NCI-H2107 treated with DMSO at 0.1 percent for 48 hours (cell line): Measurements from ENCODE around the gene SETD2.

Experiments
- DNase-seq: peaks from one replicate; lab custom pipeline; 2025; ENCODE audit not compliant: unreplicated experiment; lab: John Stamatoyannopoulos, UW

SETD2 gene

DNA sequence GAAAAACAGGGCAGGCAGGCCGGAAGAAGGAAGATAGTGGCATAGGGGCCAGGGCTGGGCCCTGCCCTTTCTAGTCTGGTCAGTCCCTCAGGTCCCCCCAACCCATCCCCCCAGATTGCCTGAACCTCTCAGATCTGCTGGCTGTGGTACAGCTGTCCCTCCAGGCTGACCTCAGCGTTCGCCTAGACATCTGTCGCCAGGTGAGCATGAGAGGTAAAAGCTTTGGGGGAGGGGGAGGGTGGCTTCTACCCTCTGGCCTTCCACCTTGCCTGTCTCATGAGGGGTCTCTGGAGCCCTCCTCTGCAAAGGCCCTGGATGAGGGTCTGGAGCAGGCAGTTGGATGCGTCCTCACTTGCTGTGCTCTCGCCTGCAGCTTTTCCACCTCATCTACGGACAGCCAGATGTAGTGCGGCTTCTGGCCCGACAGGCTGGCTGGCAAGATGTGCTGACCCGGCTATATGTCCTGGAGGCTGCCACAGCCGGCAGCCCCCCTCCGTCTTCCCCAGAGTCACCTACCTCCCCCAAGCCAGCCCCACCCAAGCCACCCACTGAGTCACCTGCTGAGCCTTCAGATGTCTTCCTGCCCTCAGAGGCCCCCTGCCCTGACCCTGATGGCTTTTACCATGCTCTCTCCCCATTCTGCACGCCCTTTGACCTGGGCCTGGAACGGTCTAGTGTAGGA, 164.3 kb downstream of the SETD2 start:
- DNase-seq = no peak

GRCh38 chr3:46998852-46999515, 164.9 kb downstream of the SETD2 start:
- DNase-seq = no peak

DNA sequence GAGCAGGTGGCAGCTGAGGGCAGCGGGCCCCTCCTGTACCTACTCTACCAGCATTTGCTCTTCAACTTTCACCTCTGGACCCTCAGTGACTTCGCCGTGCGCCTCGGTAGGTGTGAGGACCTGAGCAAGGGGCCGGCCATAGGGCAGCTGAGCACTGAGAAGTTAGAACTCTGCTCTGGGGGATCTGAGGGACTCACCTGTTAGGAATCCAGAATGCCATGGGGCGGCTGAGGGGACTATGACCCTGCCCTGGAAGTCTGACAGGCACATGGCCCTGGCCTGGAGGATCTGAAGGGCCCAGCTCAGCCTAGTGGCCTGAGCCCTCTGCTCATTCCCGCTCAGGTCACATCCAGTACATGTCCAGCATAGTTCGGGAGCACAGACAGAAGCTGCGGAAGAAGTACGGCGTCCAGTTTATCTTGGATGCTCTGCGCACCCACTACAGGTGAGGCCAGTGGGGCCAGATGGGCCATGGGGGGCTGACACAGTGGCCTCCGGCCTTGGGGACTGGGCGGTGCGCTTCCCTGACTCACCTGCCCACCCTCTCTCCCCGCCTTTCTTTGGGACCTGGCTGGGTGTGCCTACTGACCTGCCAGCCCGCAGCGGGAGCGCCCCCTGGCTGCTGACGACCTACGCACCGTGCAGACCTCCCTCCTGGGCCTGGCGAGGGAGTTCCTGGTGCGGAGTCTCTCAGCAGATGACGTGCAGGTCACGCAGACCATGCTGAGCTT, 165.6 kb downstream of the SETD2 start:
- DNase-seq = no peak

DNA sequence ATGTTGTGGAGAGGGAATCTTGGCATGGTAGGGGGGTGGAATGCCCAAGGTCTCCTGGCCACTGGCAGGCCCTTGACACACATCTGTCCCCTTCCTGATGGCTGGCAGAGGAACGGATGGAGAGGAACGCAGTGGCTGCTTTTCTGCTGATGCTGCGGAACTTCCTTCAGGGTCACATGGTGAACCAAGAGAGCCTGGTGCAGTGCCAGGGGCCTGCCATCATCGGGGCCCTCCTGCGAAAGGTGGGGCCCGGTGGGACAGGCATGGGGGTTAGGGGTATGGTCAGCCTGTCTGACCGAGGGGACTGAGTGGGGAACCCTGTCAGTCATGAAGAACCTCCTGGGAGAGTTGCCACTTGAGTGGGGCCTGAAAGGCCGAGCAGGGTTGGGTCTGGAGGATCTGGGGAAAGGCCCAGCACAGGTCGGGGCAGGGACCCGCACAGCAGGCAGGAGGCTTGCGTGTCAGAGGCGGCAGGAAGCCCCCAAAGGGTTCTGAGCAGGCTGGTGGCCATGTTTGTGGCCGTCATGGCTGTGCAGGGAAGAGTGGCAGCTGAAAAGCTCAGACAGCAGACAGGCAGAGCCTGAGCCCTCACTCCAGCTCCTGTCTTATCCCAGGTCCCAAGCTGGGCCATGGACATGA, 166.3 kb downstream of the SETD2 start:
- DNase-seq = no peak

GRCh38 chr3:46996689-46997452, 167.0 kb downstream of the SETD2 start:
- DNase-seq = no peak

GRCh38 chr3:46995901-46996562, 167.9 kb downstream of the SETD2 start:
- DNase-seq = no peak

- DNase-seq = no peak
Measured at GRCh38 chr3:46994801-46995731, 168.8 kb downstream of the SETD2 start.

DNA sequence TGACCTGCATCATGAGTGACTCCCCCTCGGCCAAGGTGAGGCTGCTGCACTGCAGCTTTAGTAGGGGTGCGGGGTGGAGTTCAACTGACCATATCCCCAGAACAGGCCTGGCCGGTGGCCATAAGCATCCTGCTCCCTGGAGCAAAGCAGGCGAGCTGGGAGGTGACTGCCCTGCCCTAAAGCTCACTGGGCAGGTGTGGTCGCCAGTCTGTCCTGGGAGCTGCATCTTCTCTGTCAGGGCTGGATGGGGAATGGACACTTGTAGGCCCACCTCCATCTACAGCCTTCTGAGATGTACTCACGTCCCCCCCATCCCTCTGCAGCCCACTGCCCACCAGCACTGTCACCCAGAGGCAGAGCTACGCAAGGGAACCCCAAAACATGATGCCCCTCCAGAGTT, 169.9 kb downstream of the SETD2 start:
- DNase-seq = no peak

DNA sequence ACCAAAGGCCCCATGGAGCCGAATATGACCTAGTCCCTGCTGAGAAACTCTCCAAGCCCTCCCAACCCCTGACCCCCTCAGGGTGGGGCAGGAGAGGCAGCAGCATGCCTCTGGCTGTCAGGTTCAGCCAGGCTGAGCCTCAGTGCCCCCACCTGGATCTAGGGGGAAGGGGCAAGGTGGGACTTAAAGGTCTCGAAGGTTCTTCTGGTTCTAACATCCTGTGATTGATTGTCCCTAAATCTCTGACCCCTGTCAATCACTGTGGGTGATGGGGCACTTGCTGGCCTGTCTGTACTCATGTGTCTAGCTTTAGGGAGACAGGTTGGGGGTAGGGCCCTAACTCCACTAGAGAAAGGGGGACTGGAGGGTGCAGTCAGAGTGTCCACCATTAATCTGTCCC, 170.6 kb downstream of the SETD2 start:
- no peak for DNase-seq

GRCh38 chr3:46992231-46992630, 171.7 kb downstream of the SETD2 start:
- no peak for DNase-seq

DNA sequence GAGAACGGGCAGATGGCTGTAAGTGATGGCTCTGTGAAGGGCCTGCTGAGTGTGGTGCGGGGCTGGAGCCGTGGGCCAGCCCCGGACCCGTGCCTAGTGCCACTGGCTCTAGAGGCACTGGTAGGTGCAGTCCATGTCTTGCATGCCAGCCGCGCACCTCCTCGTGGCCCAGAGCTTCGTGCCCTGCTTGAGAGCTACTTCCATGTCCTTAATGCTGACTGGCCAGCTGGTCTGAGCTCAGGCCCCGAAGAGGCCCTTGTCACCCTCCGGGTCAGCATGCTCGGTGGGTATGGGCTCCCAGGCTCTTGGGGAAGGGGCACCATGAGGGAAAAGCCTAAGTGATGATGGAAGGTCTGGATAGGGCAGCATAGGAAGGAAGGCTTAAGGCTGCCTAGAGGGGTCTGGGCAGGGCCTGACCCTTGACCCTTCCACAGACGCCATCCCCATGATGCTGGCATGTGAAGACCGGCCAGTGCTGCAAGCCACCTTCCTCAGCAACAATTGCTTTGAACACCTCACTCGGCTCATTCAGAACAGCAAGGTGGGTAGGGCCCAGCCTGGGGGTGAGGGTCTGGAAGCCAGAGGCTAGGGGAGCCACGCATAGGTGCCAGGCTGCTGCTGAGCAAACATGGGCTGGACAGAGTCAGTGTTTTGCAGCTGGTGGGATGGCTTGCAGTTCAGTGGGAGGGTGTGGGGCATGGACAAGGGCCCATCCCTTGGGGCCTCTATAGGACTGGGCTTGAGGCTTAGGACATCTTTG, 172.3 kb downstream of the SETD2 start:
- no peak for DNase-seq

- DNase-seq = no peak
Measured at GRCh38 chr3:46990573-46991374, 173.1 kb downstream of the SETD2 start.

DNA sequence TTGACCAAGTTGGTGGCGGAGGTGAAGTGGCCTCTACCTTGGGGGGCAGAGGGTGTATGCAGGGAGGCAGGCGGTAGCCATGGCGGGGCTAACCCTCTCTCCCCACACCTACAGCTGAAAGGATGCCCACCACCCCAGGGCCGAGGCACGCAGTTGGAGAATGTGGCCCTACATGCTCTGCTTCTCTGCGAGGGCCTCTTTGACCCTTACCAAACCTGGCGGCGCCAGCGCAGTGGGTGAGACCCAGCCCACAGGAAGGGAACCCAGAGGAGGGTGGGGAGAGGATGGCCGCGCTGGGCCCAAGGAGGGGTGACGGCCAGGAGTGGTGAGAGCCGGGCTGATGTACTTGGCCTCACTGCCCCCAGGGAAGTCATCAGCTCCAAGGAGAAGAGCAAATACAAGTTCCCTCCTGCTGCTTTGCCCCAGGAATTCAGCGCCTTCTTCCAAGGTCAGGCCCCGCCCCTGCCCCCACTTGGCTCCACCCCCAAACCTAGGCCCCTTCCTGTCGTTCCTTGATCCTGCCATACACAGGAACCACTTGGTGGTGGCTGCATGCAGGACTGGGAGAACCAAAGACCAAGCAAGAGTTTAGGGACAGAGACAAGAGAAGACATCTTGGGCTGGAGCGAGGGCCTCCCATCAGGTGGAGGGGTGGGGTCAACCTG, 174.6 kb downstream of the SETD2 start:
- DNase-seq = no peak

GRCh38 chr3:46988616-46989015, 175.3 kb downstream of the SETD2 start:
- no peak for DNase-seq

DNA sequence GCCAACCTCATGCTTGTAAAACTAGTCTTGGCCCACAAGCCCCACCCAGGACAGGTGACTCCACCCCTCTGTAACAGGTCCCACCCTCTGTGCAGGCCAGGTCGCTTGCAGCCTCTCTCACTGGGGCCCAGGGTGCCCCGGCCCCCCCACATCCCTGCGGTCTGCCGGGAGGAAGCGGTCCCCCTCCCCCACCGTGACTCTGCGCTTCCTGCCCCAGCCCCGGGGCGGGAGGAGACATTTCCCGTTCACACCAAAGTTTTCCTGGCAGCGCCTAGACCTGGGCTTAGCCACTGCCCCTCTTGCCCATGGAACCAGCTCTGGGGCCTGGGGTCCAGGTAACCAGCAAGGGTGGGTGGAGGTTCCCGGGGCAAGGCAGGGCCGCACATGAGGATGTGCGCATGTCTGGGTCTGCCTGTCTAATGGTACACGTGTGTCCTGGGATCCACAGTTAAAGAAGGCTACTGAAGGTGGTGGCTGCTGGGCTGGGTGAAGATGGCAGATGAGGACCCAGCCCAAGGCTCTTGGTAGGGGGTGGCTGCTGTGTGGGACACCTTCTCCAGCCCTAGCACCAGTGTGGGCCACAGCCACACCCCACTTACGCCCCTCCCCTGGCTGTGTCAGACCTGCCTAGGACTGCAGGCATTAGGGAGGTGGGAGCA, 176.0 kb downstream of the SETD2 start:
- no peak for DNase-seq

DNA sequence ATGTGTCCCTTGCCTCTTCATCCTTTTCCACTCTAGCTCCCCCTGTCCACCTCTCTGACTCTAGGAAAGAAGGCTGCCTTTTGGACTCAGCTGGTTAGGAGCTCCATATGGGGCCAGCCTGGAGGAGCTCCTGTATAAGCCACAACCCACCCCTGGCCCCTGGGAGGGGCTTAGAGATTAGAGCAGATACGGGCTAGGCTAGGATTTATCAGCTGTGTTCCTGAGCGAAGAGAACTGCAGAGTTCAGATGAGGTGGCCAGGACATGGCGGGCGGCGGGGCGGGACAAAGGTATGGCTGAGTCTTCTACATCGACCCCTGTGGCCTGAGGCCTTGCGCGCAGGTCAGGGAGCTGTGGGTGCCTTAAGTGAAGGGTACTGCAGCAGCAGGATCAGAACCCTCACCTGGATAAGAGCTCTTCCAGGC, 176.6 kb downstream of the SETD2 start:
- DNase-seq = no peak
